Thyroid gland (tissue), 4 donors: Measurements from ENCODE around the gene PREX1.

Source experiments
- POLR2A ChIP-seq, 2 donors: fragments of 450-650 bp; IDR thresholded peaks; one replicate each; pipeline ENCODE4 v1.6.1; 2017; ENCODE audit warnings: antibody characterized with exemption in 2 of 2, mild to moderate bottlenecking in 2 of 2, moderate library complexity in 1 of 2
- TF ChIP-seq, protein P1 (sequence below), 6 experiments: fragments of 200-600 bp in 3 of 6; fragments of 450-650 bp in 3 of 6; sonication (generic) in 3 of 6; IDR thresholded peaks; one replicate each; pipeline ENCODE4 v1.5.1; 2016 to 2019; ENCODE audit warnings: antibody characterized with exemption in 6 of 6, mild to moderate bottlenecking in 2 of 6, inconsistent platforms in 1 of 6, moderate library complexity in 1 of 6

- TF ChIP-seq, protein P1, sequence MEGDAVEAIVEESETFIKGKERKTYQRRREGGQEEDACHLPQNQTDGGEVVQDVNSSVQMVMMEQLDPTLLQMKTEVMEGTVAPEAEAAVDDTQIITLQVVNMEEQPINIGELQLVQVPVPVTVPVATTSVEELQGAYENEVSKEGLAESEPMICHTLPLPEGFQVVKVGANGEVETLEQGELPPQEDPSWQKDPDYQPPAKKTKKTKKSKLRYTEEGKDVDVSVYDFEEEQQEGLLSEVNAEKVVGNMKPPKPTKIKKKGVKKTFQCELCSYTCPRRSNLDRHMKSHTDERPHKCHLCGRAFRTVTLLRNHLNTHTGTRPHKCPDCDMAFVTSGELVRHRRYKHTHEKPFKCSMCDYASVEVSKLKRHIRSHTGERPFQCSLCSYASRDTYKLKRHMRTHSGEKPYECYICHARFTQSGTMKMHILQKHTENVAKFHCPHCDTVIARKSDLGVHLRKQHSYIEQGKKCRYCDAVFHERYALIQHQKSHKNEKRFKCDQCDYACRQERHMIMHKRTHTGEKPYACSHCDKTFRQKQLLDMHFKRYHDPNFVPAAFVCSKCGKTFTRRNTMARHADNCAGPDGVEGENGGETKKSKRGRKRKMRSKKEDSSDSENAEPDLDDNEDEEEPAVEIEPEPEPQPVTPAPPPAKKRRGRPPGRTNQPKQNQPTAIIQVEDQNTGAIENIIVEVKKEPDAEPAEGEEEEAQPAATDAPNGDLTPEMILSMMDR (IDR thresholded peaks at IDR 0.05): no peak
- TF ChIP-seq POLR2A (IDR thresholded peaks at IDR 0.05): no peak
These were observed 88.2 kb downstream of the PREX1 start for GRCh38 chr20:48739395-48740291.
